HK-2 (cell line): ENCODE measurements around the gene RNF207.
"Not testable (repeated sequence)": the region's sequence is repeated elsewhere in the genome, so short reads cannot be mapped to it uniquely, and the experiment has no call there.

ENCODE experiments used
- DNase-seq: peaks from one replicate; pipeline ENCODE4 v3.0.0-alpha.2; 2018; ENCODE audit not compliant: unreplicated experiment

Gene RNF207

GRCh38 chr1:6200188-6200809 lies 5.6 kb upstream of the RNF207 start:
- no peak for DNase-seq

GRCh38 chr1:6202256-6202655 lies 3.7 kb upstream of the RNF207 start:
- no peak for DNase-seq

GRCh38 chr1:6206520-6206855 lies 569 bp downstream of the RNF207 start:
- DNase-seq: no peak

- no peak for DNase-seq
Observed at GRCh38 chr1:6207075-6207885, 1.4 kb downstream of the RNF207 start.

GRCh38 chr1:6207921-6208320 lies 2.0 kb downstream of the RNF207 start:
- DNase-seq: no peak

- no peak for DNase-seq
Observed at GRCh38 chr1:6208723-6209660, 3.1 kb downstream of the RNF207 start.

- DNase-seq: no peak
Observed at GRCh38 chr1:6209661-6210580, 4.0 kb downstream of the RNF207 start.

- no peak for DNase-seq
Observed at GRCh38 chr1:6210591-6211355, 4.9 kb downstream of the RNF207 start.

GRCh38 chr1:6211731-6212130 lies 5.8 kb downstream of the RNF207 start:
- DNase-seq: no peak

GRCh38 chr1:6212193-6212959 lies 6.5 kb downstream of the RNF207 start:
- DNase-seq: no peak

- DNase-seq: no peak
Observed at GRCh38 chr1:6218375-6219164, 12.7 kb downstream of the RNF207 start.

- not testable (repeated sequence) for DNase-seq
Observed at GRCh38 chr1:6219641-6220040, 13.7 kb downstream of the RNF207 start.

- no peak for DNase-seq
Observed at GRCh38 chr1:6220236-6220635, 14.3 kb downstream of the RNF207 start.

GRCh38 chr1:6221210-6221784 lies 15.4 kb downstream of the RNF207 start:
- no peak for DNase-seq

- no peak for DNase-seq
Observed at GRCh38 chr1:6222636-6223035, 16.7 kb downstream of the RNF207 start.

GRCh38 chr1:6223617-6224016 lies 17.7 kb downstream of the RNF207 start:
- no peak for DNase-seq

- no peak for DNase-seq
Observed at GRCh38 chr1:6224718-6225117, 18.8 kb downstream of the RNF207 start.

GRCh38 chr1:6225651-6226050 lies 19.7 kb downstream of the RNF207 start:
- no peak for DNase-seq

GRCh38 chr1:6233376-6233775 lies 27.5 kb downstream of the RNF207 start:
- DNase-seq: no peak
